Measurements from ENCODE around the gene HEPHL1.

The HEPHL1 gene

DNA sequence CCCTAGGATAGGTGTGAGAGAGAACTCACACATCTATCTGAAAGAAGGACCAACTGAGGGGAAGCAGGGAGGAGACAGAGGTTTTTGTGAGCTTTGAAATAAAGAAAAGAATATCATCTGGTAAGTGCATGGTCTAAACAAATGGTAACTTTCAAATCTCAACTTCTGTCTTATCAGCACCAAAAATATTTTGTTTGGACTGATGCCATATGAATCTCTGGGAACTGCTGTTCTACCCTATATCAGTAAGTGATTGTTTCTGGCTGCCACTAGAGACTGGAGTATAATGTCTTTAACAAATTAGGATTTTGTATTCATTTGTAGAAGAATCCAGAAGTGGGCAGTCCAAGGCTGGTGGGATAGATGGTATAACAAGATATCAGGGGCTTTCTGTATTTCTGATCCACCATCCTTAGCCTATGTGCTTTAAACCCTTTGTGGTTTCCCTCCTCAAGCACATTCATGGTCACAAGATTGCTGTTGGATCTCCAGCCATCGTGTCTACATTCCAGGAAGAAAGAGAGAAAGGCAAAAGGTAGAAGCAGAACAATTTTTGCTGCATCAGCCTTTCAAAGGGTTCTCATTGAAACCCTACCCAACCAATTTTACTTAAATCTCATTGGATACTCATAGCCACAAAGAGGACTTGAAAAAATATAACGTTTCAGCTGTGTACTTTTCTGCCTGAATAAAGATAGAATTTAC lies 4.7 kb downstream of the HEPHL1 start:
- no peak for DNase-seq

DNA sequence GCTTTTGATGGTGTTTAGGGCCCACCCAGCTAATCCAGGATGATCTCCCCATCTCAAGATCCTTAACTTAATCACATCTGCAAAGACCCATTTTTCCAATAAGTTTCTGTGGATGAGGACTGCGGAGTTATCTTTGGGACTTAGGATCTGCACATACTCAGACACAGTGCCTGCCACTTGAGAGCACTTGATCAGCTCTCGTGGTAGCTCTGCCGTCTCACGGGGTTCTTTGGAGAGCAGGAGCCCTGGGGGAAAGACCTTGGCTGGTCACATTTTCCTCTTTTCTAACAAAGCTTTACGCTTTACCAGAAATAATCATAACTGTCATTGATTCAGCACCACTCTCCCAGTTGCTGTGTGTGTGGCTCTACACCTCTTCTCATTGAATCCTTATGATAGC lies 6.1 kb downstream of the HEPHL1 start:
- DNase-seq = no peak

DNA sequence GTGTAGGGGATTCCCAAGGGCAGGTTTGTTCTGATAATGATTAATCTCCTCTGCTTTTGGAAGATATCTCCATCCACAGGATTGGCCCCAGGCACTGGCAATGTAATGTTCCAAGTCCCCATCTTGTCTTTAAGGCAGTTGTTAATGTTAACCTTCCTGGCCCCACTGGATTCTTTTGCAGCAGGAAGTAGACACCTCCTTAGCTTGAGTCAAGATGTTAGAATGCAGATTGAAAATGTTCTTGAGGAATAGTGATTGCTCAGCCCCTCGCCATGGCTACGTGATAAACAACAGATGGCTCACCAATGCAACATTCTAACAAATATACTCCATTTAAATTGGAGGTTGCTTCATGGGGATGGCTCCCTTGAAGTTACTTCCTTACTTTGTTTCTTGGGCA lies 7.3 kb downstream of the HEPHL1 start:
- no peak for DNase-seq

DNA sequence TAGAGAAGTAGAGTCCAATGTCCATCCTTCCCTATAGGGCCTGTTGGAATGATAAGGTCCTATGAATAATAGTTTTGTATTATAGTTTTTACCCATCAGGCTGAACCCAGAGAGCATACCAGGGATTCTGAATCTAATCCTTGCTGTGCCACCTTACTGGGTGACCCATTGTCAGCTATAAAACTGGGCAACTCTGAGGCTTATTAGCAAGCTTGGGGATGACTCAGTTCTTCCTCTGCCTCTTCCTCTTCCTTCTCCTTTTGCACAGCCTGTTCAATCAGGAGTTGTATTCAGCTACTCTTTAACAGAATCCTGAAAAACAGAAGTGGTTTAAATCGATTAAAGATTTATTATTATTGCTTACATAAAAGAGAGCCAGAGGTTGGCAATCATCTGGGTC lies 8.9 kb downstream of the HEPHL1 start:
- DNase-seq = no peak

DNA sequence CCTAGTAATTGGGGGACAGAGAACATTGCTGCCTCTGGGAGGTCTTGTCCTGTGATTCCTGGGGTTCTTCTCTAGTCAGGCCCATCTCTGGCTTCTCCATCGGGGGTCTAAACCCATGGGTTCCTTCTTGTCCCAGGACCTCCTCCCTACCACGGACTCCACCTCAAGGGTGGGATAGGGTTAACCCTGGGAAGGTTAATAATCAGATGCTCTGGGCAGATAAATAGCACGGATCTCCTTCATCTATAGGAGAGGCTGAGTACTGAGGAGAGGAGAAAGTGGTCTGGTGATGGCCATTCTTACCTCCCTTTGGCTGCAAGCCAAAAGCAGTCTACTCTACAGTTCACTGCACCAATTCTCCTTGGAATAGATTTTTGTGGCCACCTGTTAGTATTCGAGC lies 10.5 kb downstream of the HEPHL1 start:
- no peak for DNase-seq

DNA sequence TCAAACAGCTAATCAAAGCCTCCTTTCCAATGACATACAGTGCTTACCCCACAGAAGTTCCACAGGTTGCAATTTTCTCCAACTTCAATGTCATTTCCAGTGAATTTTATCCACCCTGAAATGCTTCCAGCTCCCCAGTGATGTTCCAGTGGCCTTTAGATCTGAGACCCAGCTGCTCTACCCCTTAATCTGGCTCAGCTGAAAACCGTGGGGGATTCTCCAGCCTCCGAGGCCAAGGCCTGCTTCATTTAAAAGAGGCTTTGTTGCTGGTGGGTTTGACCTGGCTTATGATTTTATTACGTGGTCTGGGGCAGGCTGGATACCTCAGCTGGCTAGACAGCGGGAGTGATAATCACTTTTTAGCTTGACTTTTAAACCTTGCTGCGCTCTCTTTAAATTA lies 10.9 kb downstream of the HEPHL1 start:
- DNase-seq = no peak

DNA sequence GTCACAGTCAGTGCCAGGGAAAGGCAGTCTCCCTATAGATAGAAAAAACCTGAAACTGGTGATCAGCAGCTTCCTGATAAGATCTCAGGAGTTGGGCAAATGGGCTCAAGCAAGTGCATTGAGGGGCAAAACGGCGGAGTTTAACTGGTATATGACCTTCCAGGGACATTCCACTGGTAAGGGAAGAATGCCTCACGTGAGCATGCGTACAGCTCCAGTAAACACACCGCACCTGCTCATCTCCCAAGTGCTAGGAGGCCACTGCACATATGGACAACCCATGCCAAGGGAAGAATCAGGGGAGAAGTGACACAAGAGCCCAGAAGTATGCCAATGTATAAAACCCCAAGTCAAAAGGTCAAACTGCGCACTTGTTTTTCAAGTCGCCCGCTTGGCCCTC lies 11.6 kb downstream of the HEPHL1 start:
- no peak for DNase-seq

DNA sequence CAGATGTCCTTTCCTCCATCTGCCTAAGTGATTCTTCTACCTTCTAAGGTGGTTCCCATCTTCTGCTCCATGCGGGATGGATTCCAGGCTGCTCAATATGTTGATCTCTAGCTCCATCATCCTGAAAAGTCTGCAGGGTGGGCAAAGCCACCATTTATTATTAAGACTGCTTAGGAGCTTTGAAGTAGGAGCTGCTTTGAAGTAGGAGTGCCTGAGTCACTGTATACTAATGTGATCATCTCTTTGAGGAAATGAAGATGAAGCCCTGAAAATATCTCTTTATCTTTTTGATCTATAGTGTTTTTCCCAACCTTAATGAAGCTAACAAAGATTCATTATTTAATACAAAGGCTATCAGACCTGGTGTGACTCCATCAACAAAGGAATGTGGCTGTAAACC lies 13.1 kb downstream of the HEPHL1 start:
- DNase-seq = no peak

DNA sequence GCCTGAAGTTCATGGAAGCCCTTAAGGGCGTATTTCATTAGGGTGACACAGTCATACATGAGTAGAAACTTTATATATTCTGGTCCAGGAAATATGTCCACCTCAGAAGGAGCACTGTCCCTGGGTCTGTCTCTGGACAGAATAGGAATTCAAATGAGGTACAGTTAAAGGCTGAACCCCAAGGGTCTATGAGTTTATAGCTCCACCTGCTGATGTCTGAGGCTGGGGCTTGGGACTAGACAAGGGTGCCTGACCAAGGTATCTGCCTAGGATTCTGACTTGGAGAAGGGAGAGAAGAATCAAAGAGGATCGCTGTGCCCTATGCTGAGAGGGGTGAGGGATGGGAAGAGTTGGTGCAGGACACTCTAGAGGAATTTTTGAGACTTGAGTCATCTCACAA lies 14.9 kb downstream of the HEPHL1 start:
- DNase-seq = no peak

DNA sequence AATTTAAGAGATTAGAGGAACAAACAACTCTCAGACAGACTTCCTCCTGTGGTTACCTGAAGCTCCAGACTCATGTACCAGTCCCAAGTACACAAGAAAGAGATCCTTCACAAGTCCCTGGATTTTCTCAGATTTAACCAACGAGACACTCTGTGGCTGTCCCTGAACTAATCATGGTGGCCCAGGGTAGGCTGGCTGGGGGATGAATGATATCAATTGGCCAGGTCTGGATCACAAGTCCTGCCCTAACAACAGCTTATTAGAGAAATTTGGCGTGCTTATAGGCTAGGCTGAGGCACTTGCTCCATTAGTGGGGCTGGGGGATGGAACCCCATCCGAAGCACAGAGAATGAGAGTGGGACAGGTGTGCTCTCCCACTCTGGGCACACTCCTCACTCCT lies 22.1 kb downstream of the HEPHL1 start:
- DNase-seq = no peak

DNA sequence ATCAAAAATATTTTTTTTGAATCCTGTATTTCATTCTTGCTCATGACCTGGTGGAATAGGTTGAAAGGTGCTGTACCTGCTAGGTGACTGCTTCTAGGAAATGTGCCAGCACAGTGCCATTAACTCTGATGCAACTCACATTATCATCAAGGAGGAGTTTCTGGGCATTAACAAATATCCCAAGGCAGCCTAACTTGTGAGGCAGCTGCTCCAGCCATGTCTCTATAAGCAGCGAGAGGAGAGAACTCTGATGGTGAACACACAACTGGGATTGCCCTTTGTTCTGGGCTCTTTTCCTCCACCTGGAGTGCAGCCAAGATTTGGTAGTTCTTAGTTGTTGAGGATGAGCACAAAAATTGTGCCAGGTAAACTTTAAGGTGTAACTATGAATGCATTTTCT lies 25.6 kb downstream of the HEPHL1 start:
- DNase-seq = no peak

DNA sequence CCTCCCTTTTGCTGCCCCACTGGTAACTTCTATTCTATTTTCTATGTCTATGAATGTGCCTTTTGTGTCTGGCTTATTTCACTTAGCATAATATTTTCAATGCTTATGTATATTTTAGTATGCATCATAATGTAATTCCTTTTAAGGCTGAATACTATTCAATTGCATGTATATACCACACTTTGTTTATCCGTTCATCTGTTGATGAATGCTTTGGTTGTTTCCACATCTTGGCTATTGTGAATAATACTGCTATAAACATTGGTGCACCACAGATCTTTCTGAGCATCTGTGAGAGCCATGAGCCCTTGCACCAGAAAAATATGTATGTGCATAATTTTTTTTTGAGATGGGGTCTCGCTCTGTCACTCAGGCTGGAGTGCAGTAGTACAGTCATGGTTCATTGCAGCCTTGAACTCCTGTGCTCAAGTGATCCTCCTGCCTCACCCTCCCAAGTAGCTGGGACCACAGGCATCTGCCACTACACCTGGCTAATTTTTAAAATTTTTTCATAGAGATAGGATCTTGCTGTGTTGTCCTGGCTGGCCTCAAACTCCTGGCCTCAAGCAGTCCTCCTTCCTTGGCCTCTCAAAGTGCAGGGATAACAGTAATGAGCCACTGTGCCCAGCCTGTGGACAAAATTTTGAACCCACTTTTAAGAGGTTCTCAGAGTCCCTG lies 27.0 kb downstream of the HEPHL1 start:
- DNase-seq = no peak

DNA sequence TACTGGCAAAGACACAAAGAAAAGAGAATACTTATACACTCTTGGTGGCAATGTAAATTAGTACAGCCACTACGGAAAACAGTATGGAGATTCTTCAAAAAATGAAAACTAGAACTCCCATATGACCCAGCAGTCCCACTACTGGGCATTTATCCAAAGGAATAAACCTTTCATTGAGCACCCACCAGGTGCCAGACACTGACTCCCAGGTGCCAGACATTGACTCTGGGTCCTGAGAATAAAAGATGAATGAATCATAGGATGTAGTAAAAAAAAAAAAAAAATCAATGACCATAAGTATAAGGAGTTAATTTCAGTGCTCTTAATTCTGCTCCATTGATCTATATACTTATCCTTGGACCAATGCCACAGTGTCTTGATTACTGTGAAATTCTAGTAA lies 28.2 kb downstream of the HEPHL1 start:
- peak; percentile 48 for DNase-seq

DNA sequence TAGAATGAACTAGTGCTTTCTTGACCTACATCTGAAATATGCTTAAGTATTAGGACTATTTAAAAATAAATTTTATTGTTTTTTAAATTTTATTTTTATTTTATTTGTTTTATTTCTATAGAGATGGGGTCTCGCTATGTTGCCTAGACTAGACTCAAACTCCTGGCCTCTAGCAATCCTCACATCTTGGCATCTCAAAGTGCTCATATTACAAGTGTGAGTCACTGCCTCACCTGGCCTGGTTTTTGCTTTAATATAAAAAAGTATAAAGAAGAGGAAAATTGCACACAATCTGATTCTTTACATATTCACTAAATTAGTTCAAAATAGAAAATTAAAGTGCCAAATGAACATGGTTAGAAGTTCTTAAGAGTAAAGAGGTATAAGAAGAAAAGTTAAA lies 37.5 kb downstream of the HEPHL1 start:
- no peak for DNase-seq

DNA sequence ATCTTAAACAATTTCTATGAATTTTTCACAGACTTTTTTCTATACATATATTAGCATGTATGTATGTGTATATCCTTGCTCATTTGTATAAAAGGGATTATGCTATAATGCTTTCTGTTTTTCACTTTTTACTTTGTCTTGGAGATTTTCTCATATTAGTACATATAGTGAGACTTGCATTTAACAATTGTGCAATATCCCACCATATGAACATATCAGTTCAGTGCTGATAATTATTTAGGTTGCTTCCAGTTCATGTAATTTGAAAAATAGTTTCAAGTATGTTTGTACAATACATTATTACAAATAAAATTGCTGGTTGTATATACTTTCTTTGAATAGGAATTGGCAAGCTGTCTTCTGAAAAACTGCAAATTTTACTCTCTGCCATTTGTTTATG lies 37.9 kb downstream of the HEPHL1 start:
- DNase-seq = no peak

DNA sequence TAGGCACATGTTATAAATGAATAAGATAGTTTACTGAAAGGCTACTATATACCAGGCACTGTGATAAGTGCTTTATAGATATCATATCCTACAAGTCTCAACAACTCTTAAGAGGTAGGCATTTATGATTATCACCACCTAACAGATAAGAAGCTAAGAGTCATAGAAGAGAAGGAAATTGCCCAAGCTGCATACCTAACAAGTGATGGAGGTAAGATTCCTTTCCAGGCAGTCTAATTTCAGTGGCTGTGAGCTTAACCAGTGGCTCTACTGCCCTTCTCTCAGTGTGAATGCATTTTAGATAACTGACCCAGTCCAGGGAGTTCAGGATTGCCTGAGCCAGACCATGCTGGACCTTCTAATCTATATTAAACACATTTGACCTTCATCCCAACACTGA lies 39.2 kb downstream of the HEPHL1 start:
- DNase-seq = no peak

DNA sequence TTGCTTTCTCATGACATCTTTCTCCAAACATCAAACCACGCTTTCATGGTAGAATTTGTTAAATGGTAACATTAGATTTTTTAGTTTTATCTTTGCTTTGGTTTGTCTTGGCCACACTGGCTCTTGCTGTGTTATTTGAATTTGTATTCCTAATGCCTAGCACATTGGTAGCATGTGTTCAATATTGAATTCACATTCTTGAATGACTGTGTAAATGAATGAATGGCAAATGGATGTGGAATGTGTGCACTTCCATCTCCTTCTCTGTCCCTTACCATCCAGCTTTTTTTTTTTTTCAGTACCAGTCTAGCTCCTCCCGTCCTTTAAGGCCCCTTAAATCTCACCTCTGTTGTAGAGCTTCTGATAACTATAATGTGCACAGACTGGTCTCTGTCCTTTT lies 41.2 kb downstream of the HEPHL1 start:
- no peak for DNase-seq

DNA sequence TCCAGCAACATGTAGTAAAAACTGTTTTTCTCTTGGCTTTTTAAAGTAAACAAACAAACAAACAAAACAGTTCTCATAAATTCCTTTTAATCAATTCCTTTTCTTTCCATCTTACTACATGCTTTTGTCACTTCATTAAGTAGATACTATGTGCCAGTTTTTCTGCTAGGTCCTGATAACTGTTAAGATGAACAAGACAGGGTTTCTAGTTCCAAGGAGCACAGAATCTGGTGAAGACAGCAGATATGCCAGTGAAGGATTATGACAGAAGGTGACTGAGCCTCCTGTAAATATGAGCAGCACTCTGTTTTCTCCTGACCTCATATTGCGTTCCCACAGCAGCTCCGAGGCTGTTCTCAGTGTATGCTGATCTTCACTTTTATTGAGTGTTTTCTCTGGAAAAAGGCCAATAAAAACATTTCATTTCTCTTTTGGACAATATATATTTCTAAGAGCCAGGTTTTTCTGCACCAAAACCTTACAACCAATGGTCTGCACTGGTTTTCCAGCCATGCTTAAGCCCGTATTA lies 45.8 kb downstream of the HEPHL1 start:
- no peak for DNase-seq

DNA sequence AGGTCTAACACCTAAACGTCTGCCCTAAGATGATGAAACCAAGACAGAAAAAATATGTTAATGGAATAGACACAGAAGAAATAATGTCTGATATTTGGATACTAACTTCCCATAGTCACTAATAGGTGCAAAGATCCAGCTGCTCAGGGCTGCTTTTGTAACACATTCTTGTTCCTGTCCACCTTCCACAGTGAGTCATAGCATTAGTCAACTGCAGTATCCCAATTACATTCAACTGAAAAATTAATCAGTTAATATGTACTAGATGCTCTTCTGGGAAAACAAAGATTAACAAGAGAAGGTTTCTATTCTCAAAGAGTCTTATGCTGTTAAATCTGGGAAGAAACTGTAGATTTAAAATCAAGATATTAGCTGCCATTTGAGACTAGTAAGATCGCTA lies 47.6 kb downstream of the HEPHL1 start:
- no peak for DNase-seq

DNA sequence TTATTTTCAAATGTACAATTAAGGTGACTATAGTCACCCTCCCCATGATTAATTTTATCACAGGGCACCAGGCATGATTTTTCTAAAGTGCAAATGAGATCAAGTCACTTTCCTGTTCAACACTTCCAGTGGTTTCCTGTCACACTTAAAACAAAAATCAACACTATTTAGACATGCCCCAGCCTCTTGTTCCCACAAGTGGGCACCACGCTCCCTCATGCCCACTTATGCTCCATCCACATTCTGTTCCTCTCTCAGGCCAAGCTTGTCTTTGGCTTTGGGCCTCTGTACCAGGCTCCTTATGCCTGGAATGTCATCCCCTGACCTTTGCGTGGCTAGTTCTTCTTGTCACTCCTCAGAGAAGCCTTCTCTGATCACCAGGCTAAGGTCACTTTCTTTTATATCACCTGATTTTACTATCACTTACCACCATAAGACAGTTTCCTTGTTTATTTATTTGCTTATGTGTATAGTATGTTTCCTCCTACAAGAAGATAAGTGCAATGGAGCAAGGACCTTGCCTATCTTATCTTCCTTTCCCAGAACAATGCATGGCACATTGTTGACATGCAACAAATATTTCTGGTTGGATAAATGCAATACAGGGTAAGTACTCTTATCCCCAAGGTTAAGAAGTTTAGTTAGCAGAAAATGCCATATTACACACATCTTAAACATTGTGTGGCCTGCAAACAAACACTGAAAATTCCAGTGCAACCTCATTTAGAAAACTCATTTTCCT lies 56.6 kb downstream of the HEPHL1 start:
- no peak for DNase-seq

DNA sequence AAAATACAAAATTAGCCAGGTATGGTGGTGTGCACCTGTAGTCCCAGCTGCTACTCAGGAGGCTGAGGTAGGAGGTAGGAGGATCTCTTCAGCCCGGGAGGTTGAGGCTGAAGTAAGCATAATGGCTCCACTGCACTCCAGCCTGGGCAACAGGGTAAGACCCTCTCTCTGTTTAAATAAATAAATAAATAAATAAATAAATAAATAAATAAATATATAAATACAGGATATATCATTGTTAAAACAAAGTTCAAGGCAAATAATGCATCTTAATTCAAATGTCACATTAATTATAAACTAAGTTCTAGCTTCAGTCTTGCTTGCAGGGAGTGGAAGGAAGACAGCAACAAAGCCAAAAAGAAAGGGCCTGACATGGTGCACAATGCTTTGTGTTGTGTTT lies 63.0 kb downstream of the HEPHL1 start:
- DNase-seq = no peak

DNA sequence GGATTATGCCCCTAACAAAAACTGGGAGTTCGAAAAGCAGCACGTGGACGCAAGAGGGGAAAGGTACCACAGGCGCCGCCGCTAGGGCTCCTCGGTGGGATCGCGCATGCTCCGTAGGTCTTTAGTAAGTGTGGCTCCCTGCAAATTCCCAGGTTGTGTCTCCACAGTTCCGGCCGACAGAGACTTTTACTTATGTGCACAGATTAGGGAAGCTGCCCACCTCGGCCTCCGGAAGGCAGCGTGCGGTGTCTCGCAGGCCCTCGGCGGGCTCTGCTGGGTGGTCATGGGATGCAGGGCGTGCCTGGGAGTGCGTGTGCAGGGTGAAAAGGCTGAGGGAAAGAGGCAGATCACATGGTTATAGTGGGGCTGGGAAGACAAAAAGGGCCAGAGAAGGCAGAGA lies 67.8 kb downstream of the HEPHL1 start:
- DNase-seq = no peak

DNA sequence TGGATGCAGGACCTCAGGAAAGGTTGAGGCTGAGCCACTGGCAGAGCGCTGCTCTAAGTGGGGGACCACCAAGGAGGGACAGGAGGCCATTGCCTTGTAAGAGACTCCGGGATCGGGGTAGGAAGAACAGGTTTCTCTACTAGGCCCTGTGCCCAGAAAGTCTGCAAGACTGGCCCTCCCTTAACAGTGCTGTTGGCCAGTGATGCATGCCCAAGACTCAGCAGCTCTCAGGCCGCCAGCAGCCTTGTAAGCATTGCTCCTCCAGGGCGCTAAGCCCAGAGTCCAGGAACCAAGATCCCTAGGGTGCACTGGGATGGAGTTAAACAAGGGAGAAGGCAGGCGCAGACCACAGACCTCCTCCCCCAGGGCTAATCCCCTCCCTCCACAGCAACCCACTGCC lies 68.2 kb downstream of the HEPHL1 start:
- no peak for DNase-seq

DNA sequence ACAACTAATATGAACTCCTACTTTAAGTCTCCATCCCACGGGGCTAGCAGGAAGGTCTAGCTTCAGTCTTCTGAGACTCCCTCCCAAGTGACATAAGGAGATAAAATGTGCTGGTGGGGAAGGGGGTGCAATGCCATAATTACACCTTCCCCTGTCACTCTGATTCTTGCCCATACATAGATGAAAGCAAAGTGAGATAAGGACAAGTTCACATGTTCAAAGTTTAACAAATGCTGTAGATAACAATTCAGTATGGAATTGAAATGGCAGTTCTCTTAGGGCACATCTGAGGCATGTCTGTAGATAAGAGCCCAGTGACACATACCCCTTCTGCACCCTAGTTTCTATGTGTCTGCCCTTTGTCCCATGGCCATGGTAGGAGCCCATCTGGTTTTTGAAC lies 69.2 kb downstream of the HEPHL1 start:
- no peak for DNase-seq
